MM.1S (cell line): ENCODE measurements around the gene CAMK2A.

Experiments
- DNase-seq: peaks from one replicate; pipeline ENCODE4 v3.0.0-alpha.2; 2015
- H2AFZ ChIP-seq: fragments of 300-600 bp; sonication (generic); 2 replicates; pipeline ENCODE4 v1.6.0; 2016; ENCODE audit warnings: antibody characterized with exemption, low read length
- H3F3A ChIP-seq: fragments of 300-600 bp; sonication (generic); 2 replicates; pipeline ENCODE4 v1.6.1; 2016; ENCODE audit warnings: mild to moderate bottlenecking, antibody characterized with exemption, low read length, moderate library complexity, mixed read lengths; ENCODE audit not compliant: insufficient read depth
- H3K27ac ChIP-seq: fragments of 300-600 bp; sonication (generic); 2 replicates; pipeline ENCODE4 v1.5.1; 2016; ENCODE audit warnings: mild to moderate bottlenecking, low read length
- H3K27me3 ChIP-seq: fragments of 300-600 bp; sonication (generic); replicated peaks from 2 replicates; pipeline ENCODE4 v1.6.0; 2016; ENCODE audit warnings: low read length; ENCODE audit not compliant: insufficient read depth
- H3K36me3 ChIP-seq: fragments of 300-600 bp; sonication (generic); replicated peaks from 2 replicates; pipeline ENCODE4 v1.6.1; 2016; ENCODE audit warnings: mild to moderate bottlenecking, low read length, mixed read lengths; ENCODE audit not compliant: insufficient read depth
- H3K4me1 ChIP-seq: fragments of 300-600 bp; sonication (generic); 2 replicates; pipeline ENCODE4 v1.6.1; 2016; ENCODE audit warnings: low read length, mixed read lengths
- H3K4me2 ChIP-seq: fragments of 300-600 bp; sonication (generic); 2 replicates; pipeline ENCODE4 v1.6.0; 2016; ENCODE audit warnings: low read depth, low read length
- H3K4me3 ChIP-seq: fragments of 300-600 bp; sonication (generic); 2 replicates; pipeline ENCODE4 v1.5.1; 2016; ENCODE audit warnings: low read length, mixed read lengths
- H3K79me2 ChIP-seq: fragments of 300-600 bp; sonication (generic); 2 replicates; pipeline ENCODE4 v1.6.1; 2016; ENCODE audit warnings: mixed run types, low read length, mixed read lengths
- H3K9ac ChIP-seq: fragments of 300-600 bp; sonication (generic); 2 replicates; pipeline ENCODE4 v1.6.1; 2016; ENCODE audit warnings: low read length, mixed read lengths
- H3K9me2 ChIP-seq: fragments of 300-600 bp; sonication (generic); replicated peaks from 2 replicates; pipeline ENCODE4 v1.6.1; 2016; ENCODE audit warnings: mild to moderate bottlenecking, low read length, mixed read lengths; ENCODE audit not compliant: insufficient read depth
- H3K9me3 ChIP-seq: fragments of 300-600 bp; sonication (generic); replicated peaks from 2 replicates; pipeline ENCODE4 v1.6.1; 2016; ENCODE audit warnings: mild to moderate bottlenecking, low read length, mixed read lengths; ENCODE audit not compliant: insufficient read depth
- H4K20me1 ChIP-seq: fragments of 300-600 bp; sonication (generic); 2 replicates; pipeline ENCODE4 v1.6.1; 2016; ENCODE audit warnings: mild to moderate bottlenecking, low read length, moderate library complexity, mixed read lengths; ENCODE audit not compliant: insufficient read depth
- CTCF ChIP-seq: fragments of 300-600 bp; sonication (generic); IDR thresholded peaks from 2 replicates; pipeline ENCODE4 v1.5.1; 2016; ENCODE audit warnings: antibody characterized with exemption, low read length, mixed read lengths
- EZH2 ChIP-seq: fragments of 300-600 bp; sonication (generic); optimal IDR thresholded peaks from 2 replicates; pipeline ENCODE3; 2017; ENCODE audit warnings: low read depth, mild to moderate bottlenecking, antibody characterized with exemption, low read length, mixed read lengths
- EZH2phosphoT487 ChIP-seq: fragments of 300-600 bp; sonication (generic); IDR thresholded peaks from 2 replicates; pipeline ENCODE4 v1.6.1; 2018; ENCODE audit warnings: antibody characterized with exemption, low read length

CAMK2A gene

GRCh38 chr5:150208187-150209098 is 81.1 kb downstream of the CAMK2A start:
- H3K27me3 ChIP-seq = peaks cover 5% of the 10 kb centered on the region; the same call in 1 of the 2 replicates
- no peaks in the 10 kb centered on the region for H3K4me1 ChIP-seq
- TF ChIP-seq EZH2 (no peak), CTCF (no peak), EZH2phosphoT487 (no peak)
- H4K20me1 ChIP-seq = no peaks in the 10 kb centered on the region
- H3K27ac ChIP-seq = no peak overlapping the region
- H3K9me2 ChIP-seq = no peaks in the 10 kb centered on the region
- no peak overlapping the region for H3K4me2 ChIP-seq
- no peaks in the 10 kb centered on the region for H3F3A ChIP-seq
- no peaks in the 10 kb centered on the region for H3K9me3 ChIP-seq
- H3K36me3 ChIP-seq = no peaks in the 10 kb centered on the region
- no peaks in the 10 kb centered on the region for H3K79me2 ChIP-seq
- no peak overlapping the region for H2AFZ ChIP-seq
- no peak overlapping the region for H3K4me3 ChIP-seq
- no peak for DNase-seq
- no peak overlapping the region for H3K9ac ChIP-seq

GRCh38 chr5:150206779-150207115 is 82.8 kb downstream of the CAMK2A start:
- Histone ChIP-seq H3K4me3 (no peak overlapping the region), H3K9me3 (no peaks in the 10 kb centered on the region), H3K79me2 (no peaks in the 10 kb centered on the region), H3K27me3 (peaks cover 5% of the 10 kb centered on the region; the same call in 1 of the 2 replicates), H3K9me2 (no peaks in the 10 kb centered on the region), H3K36me3 (no peaks in the 10 kb centered on the region), H3K4me2 (no peak overlapping the region), H3K9ac (no peak overlapping the region), H3F3A (no peaks in the 10 kb centered on the region), H2AFZ (no peak overlapping the region), H3K27ac (no peak overlapping the region), H3K4me1 (no peaks in the 10 kb centered on the region), H4K20me1 (no peaks in the 10 kb centered on the region)
- DNase-seq = no peak
- TF ChIP-seq EZH2 = no peak
- no peak for TF ChIP-seq CTCF
- no peak for TF ChIP-seq EZH2phosphoT487

- no peak overlapping the region for H3K4me3 ChIP-seq
- no peaks in the 10 kb centered on the region for H3F3A ChIP-seq
- H3K9me2 ChIP-seq = no peaks in the 10 kb centered on the region
- H3K4me1 ChIP-seq = no peaks in the 10 kb centered on the region
- no peaks in the 10 kb centered on the region for H3K9me3 ChIP-seq
- H3K79me2 ChIP-seq = no peaks in the 10 kb centered on the region
- no peaks in the 10 kb centered on the region for H3K36me3 ChIP-seq
- H3K27ac ChIP-seq = no peak overlapping the region
- no peak overlapping the region for H3K4me2 ChIP-seq
- H2AFZ ChIP-seq = no peak overlapping the region
- no peak overlapping the region for H3K9ac ChIP-seq
- H3K27me3 ChIP-seq = peaks cover 5% of the 10 kb centered on the region; the same call in 1 of the 2 replicates
- H4K20me1 ChIP-seq = no peaks in the 10 kb centered on the region
- TF ChIP-seq EZH2phosphoT487 (no peak), CTCF (no peak), EZH2 (no peak)
- no peak for DNase-seq
Observed at GRCh38 chr5:150206098-150206778, 83.3 kb downstream of the CAMK2A start.
